Ectodermal cell (in vitro differentiated cells): ENCODE results near the gene KCNA1.

Source experiments
- H3K27ac ChIP-seq: 2 replicates; pipeline ENCODE4 v1.7.0; 2013; ENCODE audit warnings: mild to moderate bottlenecking, low read depth, low read length; ENCODE audit not compliant: insufficient read depth, poor library complexity, severe bottlenecking
- H3K27me3 ChIP-seq: 2 replicates; pipeline ENCODE4 v1.7.0; 2013; ENCODE audit warnings: mild to moderate bottlenecking, low read length; ENCODE audit not compliant: insufficient read depth, control insufficient read depth, poor library complexity, severe bottlenecking
- H3K36me3 ChIP-seq: one replicate; pipeline ENCODE4 v1.7.0; 2013; ENCODE audit warnings: low read length; ENCODE audit not compliant: control insufficient read depth, insufficient read depth
- H3K4me1 ChIP-seq: one replicate; pipeline ENCODE4 v1.7.0; 2013; ENCODE audit warnings: low read length; ENCODE audit not compliant: control insufficient read depth, insufficient read depth
- H3K4me3 ChIP-seq: 2 replicates; pipeline ENCODE4 v1.7.0; 2013; ENCODE audit warnings: low read depth, low read length, control low read depth; ENCODE audit not compliant: insufficient read depth
- H3K9me3 ChIP-seq: 2 replicates; pipeline ENCODE4 v1.7.0; 2013; ENCODE audit warnings: mild to moderate bottlenecking, low read length, moderate library complexity; ENCODE audit not compliant: control insufficient read depth
- WGBS, 2 experiments: methylation state at CpG; one replicate each; pipeline ENCODE4 v1.1.7; 2013; ENCODE audit warnings: missing lambda C conversion rate in 2 of 2; 5-methylcytosine and 5-hydroxymethylcytosine counted together

KCNA1 gene

GRCh38 chr12:4909410-4909733 lies 333 bp upstream of the KCNA1 start:
- H3K36me3 ChIP-seq = no peaks in the 10 kb centered on the region
- WGBS, 2 experiments = 1 to 2% methylated on average over 24 of the region's 24 CpGs
- no peak overlapping the region for H3K27ac ChIP-seq
- H3K4me1 ChIP-seq = peaks cover 6% of the 10 kb centered on the region
- no peaks in the 10 kb centered on the region for H3K9me3 ChIP-seq
- H3K27me3 ChIP-seq = peaks cover 70% of the 10 kb centered on the region
- peak overlapping the region; percentile 49 for H3K4me3 ChIP-seq

- no peak overlapping the region for H3K27ac ChIP-seq
- H3K9me3 ChIP-seq = no peaks in the 10 kb centered on the region
- 4 to 7% methylated on average over 49 of the region's 49 CpGs for WGBS, 2 experiments
- H3K4me1 ChIP-seq = peaks cover 6% of the 10 kb centered on the region
- H3K36me3 ChIP-seq = no peaks in the 10 kb centered on the region
- peaks cover 70% of the 10 kb centered on the region for H3K27me3 ChIP-seq
- H3K4me3 ChIP-seq = peak overlapping the region; percentile 49
Observed at GRCh38 chr12:4910502-4911315, 1.0 kb downstream of the KCNA1 start.

DNA sequence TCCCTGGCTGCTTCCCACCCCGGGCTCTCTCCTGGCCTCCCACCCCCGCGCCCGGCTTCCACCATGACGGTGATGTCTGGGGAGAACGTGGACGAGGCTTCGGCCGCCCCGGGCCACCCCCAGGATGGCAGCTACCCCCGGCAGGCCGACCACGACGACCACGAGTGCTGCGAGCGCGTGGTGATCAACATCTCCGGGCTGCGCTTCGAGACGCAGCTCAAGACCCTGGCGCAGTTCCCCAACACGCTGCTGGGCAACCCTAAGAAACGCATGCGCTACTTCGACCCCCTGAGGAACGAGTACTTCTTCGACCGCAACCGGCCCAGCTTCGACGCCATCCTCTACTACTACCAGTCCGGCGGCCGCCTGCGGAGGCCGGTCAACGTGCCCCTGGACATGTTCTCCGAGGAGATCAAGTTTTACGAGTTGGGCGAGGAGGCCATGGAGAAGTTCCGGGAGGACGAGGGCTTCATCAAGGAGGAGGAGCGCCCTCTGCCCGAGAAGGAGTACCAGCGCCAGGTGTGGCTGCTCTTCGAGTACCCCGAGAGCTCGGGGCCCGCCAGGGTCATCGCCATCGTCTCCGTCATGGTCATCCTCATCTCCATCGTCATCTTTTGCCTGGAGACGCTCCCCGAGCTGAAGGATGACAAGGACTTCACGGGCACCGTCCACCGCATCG lies 1.8 kb downstream of the KCNA1 start:
- WGBS, 2 experiments = 92% methylated on average over 61 of the region's 61 CpGs
- Histone ChIP-seq H3K4me1 (peaks cover 6% of the 10 kb centered on the region), H3K36me3 (no peaks in the 10 kb centered on the region), H3K9me3 (no peaks in the 10 kb centered on the region), H3K4me3 (peak overlapping the region; percentile 49), H3K27me3 (peaks cover 67% of the 10 kb centered on the region), H3K27ac (no peak overlapping the region)

DNA sequence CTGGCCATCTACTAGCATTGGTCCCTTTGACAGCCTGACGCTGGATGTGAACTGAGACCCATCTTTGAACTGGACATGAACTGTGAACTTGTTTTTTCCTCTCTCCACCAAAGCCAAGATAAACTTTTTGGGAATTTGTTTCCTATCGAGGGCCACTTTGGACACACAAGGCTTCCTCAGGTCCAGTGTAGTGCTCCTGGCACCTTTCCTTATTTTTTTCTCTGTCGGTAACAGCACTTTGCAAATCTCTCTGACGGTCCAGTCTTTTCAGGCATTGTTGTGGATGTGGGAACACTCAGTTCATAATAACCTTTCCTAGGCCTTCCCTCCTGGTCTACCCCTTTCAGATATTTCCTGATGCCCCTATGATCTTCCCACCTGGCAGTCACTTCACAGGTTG lies 5.0 kb downstream of the KCNA1 start:
- H3K27ac ChIP-seq = no peak overlapping the region
- no peaks in the 10 kb centered on the region for H3K9me3 ChIP-seq
- no peak overlapping the region for H3K4me3 ChIP-seq
- 93 to 94% methylated on average over 4 of the region's 4 CpGs for WGBS, 2 experiments
- H3K36me3 ChIP-seq = no peaks in the 10 kb centered on the region
- no peaks in the 10 kb centered on the region for H3K4me1 ChIP-seq
- H3K27me3 ChIP-seq = peaks cover 42% of the 10 kb centered on the region

- 95 to 96% methylated on average over 4 of the region's 4 CpGs for WGBS, 2 experiments
- Histone ChIP-seq H3K27ac (no peak overlapping the region), H3K4me3 (no peak overlapping the region), H3K9me3 (no peaks in the 10 kb centered on the region), H3K4me1 (no peaks in the 10 kb centered on the region), H3K27me3 (peaks cover 32% of the 10 kb centered on the region), H3K36me3 (no peaks in the 10 kb centered on the region)
Observed at GRCh38 chr12:4915752-4916151, 6.0 kb downstream of the KCNA1 start.

GRCh38 chr12:4918950-4919660 lies 9.4 kb downstream of the KCNA1 start:
- WGBS, 2 experiments = 95 to 96% methylated on average over 4 to 6 of the region's 6 CpGs
- H3K27me3 ChIP-seq = peaks cover 5% of the 10 kb centered on the region

GRCh38 chr12:4932576-4932975 lies 22.9 kb downstream of the KCNA1 start:
- WGBS, 2 experiments = 92 to 94% methylated on average over 6 of the region's 6 CpGs
- Histone ChIP-seq H3K4me3 (no peak overlapping the region), H3K36me3 (no peaks in the 10 kb centered on the region), H3K9me3 (no peaks in the 10 kb centered on the region), H3K4me1 (no peaks in the 10 kb centered on the region), H3K27ac (no peak overlapping the region), H3K27me3 (no peaks in the 10 kb centered on the region)

More at GRCh38 chr12:4918950-4919660, 9.4 kb downstream of the KCNA1 start:
- H3K4me1 ChIP-seq = no peaks in the 10 kb centered on the region
- H3K27ac ChIP-seq = no peak overlapping the region
- no peaks in the 10 kb centered on the region for H3K9me3 ChIP-seq
- no peaks in the 10 kb centered on the region for H3K36me3 ChIP-seq
- H3K4me3 ChIP-seq = no peak overlapping the region

- H3K4me3 ChIP-seq = no peak overlapping the region
- H3K27me3 ChIP-seq = no peaks in the 10 kb centered on the region
- no peaks in the 10 kb centered on the region for H3K9me3 ChIP-seq
- 100% methylated on average over 1 of the region's 1 CpG; no CpG with 5 or more reads in 1 of the 2 experiments for WGBS, 2 experiments
- no peaks in the 10 kb centered on the region for H3K4me1 ChIP-seq
- no peak overlapping the region for H3K27ac ChIP-seq
- H3K36me3 ChIP-seq = no peaks in the 10 kb centered on the region
Observed at GRCh38 chr12:4933411-4933810, 23.7 kb downstream of the KCNA1 start.

- no peak overlapping the region for H3K4me3 ChIP-seq
- WGBS, 2 experiments = 86 to 93% methylated on average over 1 of the region's 2 CpGs
- H3K9me3 ChIP-seq = no peaks in the 10 kb centered on the region
- no peaks in the 10 kb centered on the region for H3K4me1 ChIP-seq
- H3K27ac ChIP-seq = no peak overlapping the region
- no peaks in the 10 kb centered on the region for H3K36me3 ChIP-seq
- H3K27me3 ChIP-seq = no peaks in the 10 kb centered on the region
Observed at GRCh38 chr12:4934407-4935035, 24.8 kb downstream of the KCNA1 start.

DNA sequence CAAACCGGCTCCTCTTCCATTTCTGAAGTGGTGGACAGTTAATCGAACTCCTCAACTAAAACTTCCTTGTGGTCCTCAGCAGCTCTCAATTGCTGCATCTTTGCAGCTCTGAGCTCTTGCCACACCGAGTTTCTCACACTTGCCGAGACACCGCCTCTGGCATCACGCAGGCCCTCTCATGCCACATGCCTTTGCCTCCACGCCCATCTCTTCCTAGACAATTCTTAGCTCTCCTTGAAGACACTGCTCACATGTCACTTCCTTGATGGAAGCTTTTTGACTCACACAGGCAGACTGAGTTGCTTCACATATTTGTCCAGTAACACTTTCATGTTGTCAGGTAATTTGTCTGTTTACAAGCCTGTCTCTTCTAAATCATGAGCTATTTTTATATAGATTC lies 29.2 kb downstream of the KCNA1 start:
- Histone ChIP-seq H3K36me3 (no peaks in the 10 kb centered on the region), H3K27me3 (no peaks in the 10 kb centered on the region), H3K27ac (no peak overlapping the region), H3K4me3 (no peak overlapping the region), H3K4me1 (no peaks in the 10 kb centered on the region), H3K9me3 (no peaks in the 10 kb centered on the region)
- 92 to 95% methylated on average over 7 of the region's 7 CpGs for WGBS, 2 experiments
